Nucleus accumbens (tissue), 56 donors: ENCODE measurements around the gene SLC39A13.

Experiments used
- DNase-seq, 56 donors: peaks; one replicate each; lab custom pipeline; 2025; lab: John Stamatoyannopoulos, UW

Gene SLC39A13

DNA sequence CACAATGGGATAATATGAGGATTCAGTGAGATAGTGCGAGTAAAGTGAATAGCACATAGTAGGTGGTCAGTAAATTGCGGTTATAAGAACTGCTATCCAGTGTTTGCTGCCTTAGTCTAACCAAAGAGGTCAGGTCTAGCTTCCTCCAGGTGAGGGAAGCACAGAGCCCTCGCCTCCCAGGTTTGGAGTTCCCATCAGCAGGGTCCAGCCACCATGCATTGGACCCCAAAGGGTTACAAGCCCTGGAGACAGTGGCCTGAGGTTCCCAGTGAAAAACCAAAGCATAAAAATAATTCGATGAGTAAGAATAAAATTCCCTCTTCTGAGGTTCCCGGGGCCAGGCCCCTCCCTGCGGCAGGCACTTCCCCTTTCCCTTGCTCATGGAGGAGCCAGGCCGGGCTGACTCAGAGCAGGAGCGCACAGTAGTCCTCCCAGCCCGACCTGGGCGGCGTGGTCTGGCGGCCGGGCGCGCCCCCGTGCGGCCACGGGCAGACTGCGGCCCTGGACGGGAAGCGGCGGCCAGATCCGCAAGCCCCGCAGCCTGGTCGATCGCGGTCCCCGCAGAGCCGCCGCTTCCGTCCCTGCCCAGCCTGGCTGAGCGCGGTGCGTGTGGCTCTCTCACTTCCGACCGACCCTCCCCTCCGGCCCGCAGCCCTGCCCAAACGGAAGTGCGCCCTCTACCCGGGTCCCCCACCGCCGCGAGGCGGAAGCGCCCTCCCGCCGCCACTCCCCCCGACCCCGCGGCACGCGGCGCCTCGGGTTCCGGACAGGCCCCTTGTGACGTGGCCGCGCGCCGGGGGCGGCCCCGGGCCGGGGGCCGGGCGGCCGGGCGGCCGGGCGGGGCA lies at the start of gene SLC39A13:
Gene SLC39A13 (plus strand): TSS at position 845 of the 845 bp plus-strand sequence. CDS start 1,505 bp downstream, outside the sequence.
- DNase-seq, result peak in 55 of 56 donors; percentile 69 to 98 (median 91)

DNA sequence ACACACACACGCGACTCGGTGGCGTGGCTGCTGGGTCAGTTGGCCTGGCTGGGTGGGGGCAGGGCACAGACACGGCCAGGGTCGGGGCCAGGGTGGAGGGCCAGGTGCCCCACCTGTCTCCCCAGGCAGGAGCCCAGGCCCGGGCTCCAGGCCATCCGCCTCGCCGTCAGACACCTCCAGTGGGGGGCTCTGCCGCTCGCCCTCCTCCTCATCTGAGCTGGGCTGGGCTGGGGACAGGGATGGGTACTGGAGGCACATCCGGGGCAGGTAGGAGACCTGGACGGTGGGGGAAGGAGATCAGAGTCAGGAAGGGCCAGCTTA lies 49.7 kb upstream of the SLC39A13 start:
- DNase-seq, result no peak

DNA sequence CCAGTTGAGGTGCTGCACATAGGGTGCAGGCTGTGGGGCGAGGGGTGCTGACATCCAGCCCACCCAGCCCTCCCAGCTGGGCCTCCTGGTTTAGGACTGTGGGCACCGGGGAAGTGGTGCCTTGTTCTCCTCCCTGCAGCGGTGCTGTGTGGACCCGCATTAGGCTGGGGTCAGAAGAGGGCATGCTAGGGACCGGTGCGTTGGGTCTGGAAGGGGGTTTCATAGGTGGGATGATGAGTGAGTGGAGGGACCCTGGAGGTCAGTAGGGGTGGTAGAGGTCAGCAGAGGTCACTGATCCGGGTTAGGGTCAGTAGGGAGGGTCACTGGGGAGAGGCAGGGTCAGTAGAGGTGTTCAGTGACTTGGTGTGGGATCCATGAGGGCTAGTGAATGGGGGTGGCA lies 49.2 kb upstream of the SLC39A13 start:
- DNase-seq, result no peak

- DNase-seq, result no peak
Observed at GRCh38 chr11:47359586-47359985, 48.8 kb upstream of the SLC39A13 start.

- no peak for DNase-seq
Observed at GRCh38 chr11:47360341-47360740, 48.0 kb upstream of the SLC39A13 start.

DNA sequence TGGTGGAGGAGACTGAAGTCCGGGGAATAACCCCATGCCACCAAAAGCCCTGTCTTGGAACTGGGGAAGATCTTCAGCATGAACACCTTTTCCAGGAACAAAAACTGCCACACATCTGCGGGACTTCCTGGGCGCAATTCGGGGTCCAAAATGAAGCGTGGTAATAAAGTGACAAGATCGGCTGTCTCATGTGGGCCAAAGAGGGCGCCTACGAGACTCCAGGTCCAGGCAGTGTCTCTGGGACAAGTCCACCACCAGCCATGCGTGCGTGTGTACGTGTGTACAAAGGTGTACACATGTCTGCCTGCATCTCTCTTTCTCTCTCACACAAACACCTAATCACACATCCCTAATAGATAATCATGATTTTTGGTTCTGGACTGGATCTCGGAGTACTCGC lies 47.0 kb upstream of the SLC39A13 start:
- no peak for DNase-seq

DNA sequence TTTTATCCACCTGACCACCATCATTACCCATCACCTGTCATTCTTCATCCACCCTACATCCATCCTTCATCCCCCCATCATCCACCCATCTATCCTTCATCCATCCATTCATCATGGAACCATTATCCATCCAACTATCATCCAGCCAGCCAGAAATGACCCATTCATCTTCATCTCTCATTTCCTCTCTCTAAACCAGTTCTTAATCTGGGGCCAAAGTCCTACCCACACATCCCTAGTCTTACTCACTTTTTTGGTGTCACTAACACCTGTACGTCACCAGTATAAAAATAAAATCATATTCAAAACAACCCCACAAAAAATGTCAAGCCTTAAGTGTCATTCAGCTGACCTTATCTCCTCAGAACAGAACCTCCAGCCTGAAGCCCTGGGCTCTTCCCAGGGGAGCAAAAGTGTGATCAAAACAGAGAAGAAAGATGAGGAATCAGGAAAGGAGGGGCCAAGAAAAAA lies 42.3 kb upstream of the SLC39A13 start:
- no peak for DNase-seq

DNA sequence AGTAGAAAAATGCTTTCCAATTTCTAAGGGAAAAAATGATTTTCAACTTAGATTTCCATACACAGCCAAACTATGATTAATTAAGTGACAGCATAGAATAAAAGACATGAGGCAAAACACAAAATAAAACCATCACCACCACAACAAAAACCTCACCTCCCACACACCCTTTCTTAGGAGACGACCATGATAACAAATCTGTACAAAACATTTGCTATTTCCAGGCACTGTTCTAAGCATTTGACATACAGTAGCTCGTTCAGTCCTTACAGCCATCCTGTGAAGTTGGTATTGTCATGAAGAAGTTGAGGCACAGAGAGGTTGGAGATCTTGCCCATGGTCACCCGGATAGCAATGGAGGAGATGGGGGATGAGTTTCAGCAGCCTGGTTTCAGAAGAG lies 38.7 kb upstream of the SLC39A13 start:
- DNase-seq, result no peak

- no peak for DNase-seq
Observed at GRCh38 chr11:47372422-47372821, 36.0 kb upstream of the SLC39A13 start.

GRCh38 chr11:47373876-47374719 lies 34.3 kb upstream of the SLC39A13 start:
- peak in 50 of 56 donors; percentile 14 to 87 (median 52) for DNase-seq

DNA sequence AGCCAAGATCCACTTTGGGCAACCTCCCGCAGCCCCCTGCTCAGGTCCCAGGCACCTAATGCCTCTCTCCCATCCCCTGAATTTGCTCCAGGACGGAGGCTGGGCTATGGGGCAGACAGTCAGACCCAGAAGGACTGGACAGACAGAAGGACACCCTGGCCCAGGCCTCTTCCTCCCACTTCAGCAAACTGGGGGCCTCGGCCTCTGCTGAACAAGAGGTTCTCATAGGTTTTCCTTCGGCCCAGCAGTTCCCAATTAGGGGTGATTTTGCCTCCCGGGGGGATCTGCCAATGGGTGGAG lies 33.7 kb upstream of the SLC39A13 start:
- DNase-seq, result no peak

DNA sequence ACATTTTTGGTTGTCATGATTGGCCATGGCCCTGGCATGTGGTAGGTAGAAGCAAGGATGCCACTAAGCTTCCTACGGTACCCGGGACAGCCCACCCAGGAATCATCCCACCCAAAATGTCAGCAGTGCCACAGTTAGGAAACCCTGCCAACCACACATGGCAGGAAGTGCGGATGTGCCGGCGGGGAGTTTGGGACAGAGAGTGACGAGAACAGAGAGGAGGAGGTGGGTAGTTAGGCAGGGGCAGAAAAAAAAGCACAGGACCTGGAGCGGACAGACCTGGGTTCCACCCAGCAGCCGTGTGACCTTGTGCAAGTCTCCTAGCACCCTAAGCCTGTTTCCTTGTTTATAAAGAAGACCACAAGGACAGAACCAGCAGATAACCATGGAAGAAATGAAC lies 33.4 kb upstream of the SLC39A13 start:
- no peak for DNase-seq

DNA sequence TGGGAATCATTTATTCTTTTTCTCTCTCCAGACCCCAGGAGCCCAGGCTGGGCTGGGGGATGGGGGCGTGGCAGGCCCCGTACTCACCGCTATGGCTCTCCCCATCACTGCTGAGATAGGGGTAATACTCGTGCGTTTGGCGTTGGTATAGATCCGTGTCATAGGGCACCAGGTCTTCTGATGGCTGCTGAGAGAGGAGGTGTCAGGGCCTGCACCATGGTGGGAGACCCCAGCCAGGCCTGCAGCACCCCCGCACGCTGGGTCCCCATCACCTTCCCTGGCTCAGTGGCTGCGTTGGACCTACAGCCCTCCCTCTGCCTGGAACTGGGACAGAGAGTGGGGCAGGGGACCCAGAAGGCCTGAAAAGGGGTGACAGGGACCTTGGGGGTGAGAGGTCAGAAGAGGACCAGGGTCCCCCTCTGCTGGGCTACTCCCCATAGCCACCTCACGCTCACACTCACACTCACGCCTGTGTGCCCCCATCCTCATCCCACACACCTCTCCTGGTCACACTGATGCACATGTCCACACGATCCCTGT lies 32.8 kb upstream of the SLC39A13 start:
- no peak for DNase-seq

DNA sequence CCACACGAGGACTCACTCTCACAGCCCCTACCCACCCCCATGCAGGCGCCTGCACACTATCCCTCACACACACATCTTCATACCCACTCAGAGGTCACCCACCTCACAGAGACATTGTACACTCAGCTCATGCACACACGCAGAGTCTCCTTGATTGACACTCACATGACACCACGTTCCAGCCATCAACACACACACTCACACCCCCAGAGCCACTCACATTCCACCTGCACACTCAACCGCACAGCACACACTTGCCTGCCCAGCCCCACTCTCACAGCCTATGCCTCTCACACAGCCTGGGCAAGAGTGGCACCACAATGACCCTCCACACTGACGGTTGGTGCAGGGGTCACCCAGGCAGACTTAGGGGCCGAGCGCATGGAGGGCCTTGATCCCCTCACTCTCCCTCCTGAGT lies 32.3 kb upstream of the SLC39A13 start:
- no peak for DNase-seq

DNA sequence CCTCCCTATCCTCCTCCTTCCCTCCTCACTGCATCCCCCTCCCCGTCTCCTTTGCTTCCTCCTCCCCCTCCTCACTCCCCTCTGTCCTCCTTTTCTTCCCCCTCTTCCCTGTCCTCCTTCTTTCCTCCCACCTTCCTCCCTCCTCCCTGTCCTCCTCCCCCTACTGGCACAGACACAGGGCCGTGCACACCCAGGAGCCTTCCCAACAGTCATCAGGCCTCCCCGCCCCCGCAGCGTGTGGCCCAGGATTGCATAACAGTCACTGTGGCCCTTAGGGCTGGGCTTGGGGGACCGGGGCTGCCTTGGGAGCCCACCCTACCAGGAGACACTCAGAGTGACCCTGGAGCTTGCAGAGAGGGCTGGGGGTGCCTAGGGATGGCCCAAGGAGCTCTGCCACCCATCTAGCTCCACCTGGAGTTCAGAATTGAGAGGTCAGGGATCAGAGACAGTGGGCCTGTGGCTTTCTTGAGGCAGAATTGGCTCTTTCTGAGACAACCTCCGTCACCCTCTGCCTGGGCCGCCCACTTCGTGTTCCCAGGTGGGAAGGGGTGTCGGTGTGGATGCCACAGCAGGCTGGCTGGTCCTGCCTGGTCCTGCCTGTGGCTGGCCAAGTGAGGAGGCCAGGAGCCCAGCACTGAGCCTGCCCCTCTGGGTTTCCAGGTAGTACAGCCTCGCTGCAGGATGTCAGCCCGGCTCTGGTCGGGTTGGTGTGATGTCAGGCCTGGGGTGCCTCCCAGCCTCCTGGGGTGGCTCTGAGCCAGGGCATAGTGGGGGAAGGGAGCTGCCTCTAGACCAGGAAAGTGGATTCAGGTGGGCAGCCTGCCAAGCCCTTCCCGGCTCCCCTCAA lies 31.6 kb upstream of the SLC39A13 start:
- DNase-seq, result peak in 3 of 56 donors; percentile 26 to 47 (median 33)

- no peak for DNase-seq
Observed at GRCh38 chr11:47377571-47378009, 30.8 kb upstream of the SLC39A13 start.

DNA sequence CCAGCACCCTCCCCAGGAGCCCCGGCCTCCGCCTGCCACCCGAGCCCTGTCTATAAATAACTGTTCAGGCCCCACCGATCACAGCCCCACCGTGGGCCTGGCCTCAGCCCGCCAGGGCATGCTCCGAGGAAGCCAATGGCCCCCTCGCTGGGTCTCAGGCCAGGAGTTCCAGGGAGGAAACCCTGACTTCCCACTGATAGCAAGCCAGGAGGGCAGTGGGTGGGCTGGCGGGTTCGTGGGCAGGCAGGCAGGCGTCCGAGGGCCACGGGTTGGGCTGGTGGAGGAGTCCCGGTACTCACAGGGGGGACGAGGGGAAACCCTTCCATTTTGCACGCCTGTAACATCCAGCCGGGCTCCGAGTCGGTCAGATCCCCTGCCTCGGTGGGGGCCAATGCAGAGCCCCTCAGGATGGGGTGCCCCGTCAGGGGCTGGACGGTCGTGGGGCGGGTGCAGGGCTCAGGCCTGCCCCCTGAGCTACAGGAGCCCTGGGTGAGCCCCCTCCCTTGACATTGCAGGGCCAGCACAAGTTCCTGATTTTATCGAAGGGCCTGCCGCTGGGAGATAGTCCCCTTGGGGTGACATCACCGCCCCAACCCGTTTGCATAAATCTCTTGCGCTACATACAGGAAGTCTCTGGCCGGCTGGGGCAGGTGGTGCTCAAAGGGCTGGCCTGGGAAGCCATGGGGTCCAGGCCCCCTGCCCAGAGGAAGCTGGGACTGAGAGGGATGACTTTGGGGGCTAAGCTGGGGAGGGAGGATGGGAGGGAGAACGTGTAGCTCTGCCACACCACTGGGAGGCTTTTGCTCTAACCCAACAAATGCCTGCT lies 30.2 kb upstream of the SLC39A13 start, which contains the start of gene SPI1:
Gene SPI1 (minus strand): TSS at position 538 of the 826 bp plus-strand sequence. CDS start 194 bp downstream, at position 344.
- peak in 8 of 56 donors; percentile 13 to 47 (median 26) for DNase-seq

DNA sequence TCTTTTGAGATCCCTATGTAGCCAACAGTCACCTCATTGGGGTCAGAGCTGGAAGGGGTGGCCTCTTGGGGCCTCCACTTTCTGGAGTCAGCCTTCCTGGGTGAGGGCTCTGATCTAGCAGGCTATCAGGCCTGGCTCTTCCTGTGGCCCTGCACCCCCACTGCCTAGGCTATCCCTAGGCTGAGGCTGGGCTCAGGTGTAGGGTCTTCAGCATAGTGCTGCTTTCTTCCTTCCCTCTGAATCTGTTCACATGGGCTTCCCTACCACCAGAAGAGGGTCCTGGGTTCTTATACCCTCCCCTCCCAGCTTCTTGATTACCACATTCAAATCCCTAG lies 29.6 kb upstream of the SLC39A13 start:
- DNase-seq, result no peak

- no peak for DNase-seq
Observed at GRCh38 chr11:47379317-47379716, 29.1 kb upstream of the SLC39A13 start.
